HepG2 (cell line): ENCODE data around the gene NOG. TPM values are rescaled to one million over a fixed set of nuclear protein-coding genes. Genes with fewer than 3 reads are reported as not detected.

Experiments
- ATAC-seq: fragments of 200-7000 bp; cut with Tn5 transposase; 3 replicates; pipeline ENCODE4 v1.9.1; 2020; ENCODE audit warnings: mild to moderate bottlenecking, moderate library complexity
- BruUV-seq: library from RNA; stranded (reverse); fragments of 400-500 nt; replicated peaks from 2 replicates; lab custom pipeline; 2021; lab: Mats Ljungman, UMichigan
- CTCF ChIA-PET: fragments of 300-600 bp; formaldehyde crosslinking; extraction: SDS; loops from one replicate; lab custom pipeline; 2021; ENCODE audit warnings: low total read pairs, inconsistent platforms, low intra/inter-chr PET ratio; lab: Yijun Ruan, JAX
- POLR2A ChIA-PET: fragments of 350-600 bp; sonication (Branson Sonifier 250); formaldehyde crosslinking; loops from one replicate; lab custom pipeline; 2020; ENCODE audit warnings: antibody characterized with exemption, inconsistent platforms; lab: Yijun Ruan, JAX
- DNase-seq: peaks from one replicate; pipeline ENCODE4 v3.0.0-alpha.2; 2015; ENCODE audit warnings: low spot score
- FAIRE-seq: peaks from 3 replicates; lab custom pipeline; 2011; peaks lifted over from hg19 to GRCh38; lab: Jason Lieb, UNC
- H2AFZ ChIP-seq: one replicate; pipeline ENCODE4 v1.6.1; 2011; ENCODE audit warnings: low read length, inconsistent platforms
- H3K27ac ChIP-seq: fragments of 300-600 bp; 3 replicates; pipeline ENCODE4 v1.8.0; 2011; ENCODE audit warnings: mixed run types, mild to moderate bottlenecking, mixed read lengths, low read length, inconsistent platforms; ENCODE audit not compliant: insufficient read depth; ENCODE audit errors: extremely low read length
- H3K27me3 ChIP-seq, 2 experiments: fragments of 200-600 bp in 1 of 2; 2 replicates in 1 of 2; 3 replicates in 1 of 2; pipeline versions ENCODE4 v1.6.0 to v1.8.0; 2011; ENCODE audit warnings: low read length in 2 of 2, mild to moderate bottlenecking in 2 of 2, moderate library complexity in 2 of 2, inconsistent platforms in 1 of 2; ENCODE audit not compliant: insufficient read depth in 2 of 2, control insufficient read depth in 1 of 2
- H3K36me3 ChIP-seq, 2 experiments: fragments of 200-600 bp in 1 of 2; replicated peaks in 1 of 2; 2 replicates in 1 of 2; 3 replicates in 1 of 2; pipeline versions ENCODE4 v1.5.1 to v1.8.0; 2011; ENCODE audit warnings: low read length in 2 of 2, inconsistent platforms in 1 of 2; ENCODE audit not compliant: insufficient read depth in 2 of 2, control insufficient read depth in 1 of 2
- H3K4me1 ChIP-seq: 2 replicates; pipeline ENCODE4 v1.5.1; 2012; ENCODE audit warnings: low read length, inconsistent platforms; ENCODE audit not compliant: insufficient read depth
- H3K4me2 ChIP-seq: 2 replicates; pipeline ENCODE4 v1.6.0; 2011; ENCODE audit warnings: low read depth, low read length, inconsistent platforms
- H3K4me3 ChIP-seq, 3 experiments: fragments of 200-600 bp in 1 of 3; sonication (generic), shearing (Covaris generic) in 1 of 3; replicated peaks in 1 of 3; 2 replicates each; pipeline ENCODE4 v1.5.1; 2011 to 2016; ENCODE audit warnings: low read length in 3 of 3, inconsistent platforms in 2 of 3, low read depth in 2 of 3, mild to moderate bottlenecking in 2 of 3, control low read depth in 1 of 3, mixed read lengths in 1 of 3; ENCODE audit not compliant: insufficient read depth in 1 of 3
- H3K79me2 ChIP-seq: one replicate; pipeline ENCODE4 v1.6.1; 2011; ENCODE audit warnings: low read length, inconsistent platforms; ENCODE audit not compliant: insufficient read depth
- H3K9ac ChIP-seq: 2 replicates; pipeline ENCODE4 v1.6.0; 2011; ENCODE audit warnings: mild to moderate bottlenecking, low read depth, low read length, inconsistent platforms; ENCODE audit not compliant: insufficient read depth
- H3K9me3 ChIP-seq: 2 replicates; pipeline ENCODE4 v1.5.1; 2012; ENCODE audit warnings: mild to moderate bottlenecking, low read length
- H4K20me1 ChIP-seq: 2 replicates; pipeline ENCODE4 v1.6.0; 2011; ENCODE audit warnings: inconsistent platforms, mild to moderate bottlenecking, low read length, moderate library complexity; ENCODE audit not compliant: insufficient read depth
- AKAP8 ChIP-seq: sonication (generic); formaldehyde crosslinking; IDR thresholded peaks from 2 replicates; pipeline ENCODE4 v1.5.1; 2020; ENCODE audit warnings: mild to moderate bottlenecking, missing genetic modification reagents
- ATF3 ChIP-seq: sonication (generic); formaldehyde crosslinking; IDR thresholded peaks from 2 replicates; pipeline ENCODE4 v1.4.0; 2020; ENCODE audit warnings: missing genetic modification reagents
- CHD4 ChIP-seq: fragments of 200-600 bp; sonication (generic); IDR thresholded peaks from 2 replicates; pipeline ENCODE4 v1.7.0; 2017; ENCODE audit warnings: mild to moderate bottlenecking, low read length, borderline replicate concordance
- CREB3 ChIP-seq: sonication (generic); formaldehyde crosslinking; IDR thresholded peaks from 2 replicates; pipeline ENCODE4 v1.5.0; 2020; ENCODE audit warnings: missing genetic modification reagents
- GLMP ChIP-seq: sonication (generic); formaldehyde crosslinking; IDR thresholded peaks from 2 replicates; pipeline ENCODE4 v1.9.0; 2021; ENCODE audit warnings: missing genetic modification reagents, mild to moderate bottlenecking, borderline replicate concordance
- HOXA3 ChIP-seq: sonication (generic); formaldehyde crosslinking; IDR thresholded peaks from 2 replicates; pipeline ENCODE4 v1.5.0; 2020; ENCODE audit warnings: missing genetic modification reagents
- PRMT3 ChIP-seq: sonication (generic); formaldehyde crosslinking; IDR thresholded peaks from 2 replicates; pipeline ENCODE4 v1.8.1; 2022; ENCODE audit warnings: low read depth, mild to moderate bottlenecking, moderate library complexity, missing genetic modification reagents, borderline replicate concordance
- RELA ChIP-seq: sonication (generic); formaldehyde crosslinking; IDR thresholded peaks from 2 replicates; pipeline ENCODE4 v1.4.0; 2020; ENCODE audit warnings: missing genetic modification reagents
- SNAI1 ChIP-seq: sonication (generic); formaldehyde crosslinking; IDR thresholded peaks from 2 replicates; pipeline ENCODE4 v1.5.0; 2020; ENCODE audit warnings: mild to moderate bottlenecking, missing genetic modification reagents, borderline replicate concordance
- ZBTB1 ChIP-seq: sonication (generic); formaldehyde crosslinking; IDR thresholded peaks from 2 replicates; pipeline ENCODE4 v1.4.0; 2020; ENCODE audit warnings: missing genetic modification reagents, borderline replicate concordance
- ZBTB37 ChIP-seq: sonication (generic); formaldehyde crosslinking; IDR thresholded peaks from 2 replicates; pipeline ENCODE4 v1.4.0; 2020; ENCODE audit warnings: mild to moderate bottlenecking, missing genetic modification reagents
- ZNF331 ChIP-seq: sonication (generic); formaldehyde crosslinking; IDR thresholded peaks from 2 replicates; pipeline ENCODE4 v1.4.0; 2020; ENCODE audit warnings: missing genetic modification reagents
- ZNF605 ChIP-seq: sonication (generic); formaldehyde crosslinking; IDR thresholded peaks from 2 replicates; pipeline ENCODE4 v1.8.0; 2022; ENCODE audit warnings: mild to moderate bottlenecking, missing genetic modification reagents
- WGBS: methylation state at CpG from one replicate; pipeline ENCODE4 v1.1.6; 2017; ENCODE audit warnings: low lambda C conversion rate; 5-methylcytosine and 5-hydroxymethylcytosine counted together
- in situ Hi-C: cut with HindIII; loops from 2 replicates; pipeline ENCODE4 v1.10.0; 2017; ENCODE audit warnings: low pct_unique_long_range_greater_than_20kb; ENCODE audit not compliant: extremely low pct_ligation_motif_present
- intact Hi-C: fragments of 100-400 bp; cut with micrococcal nuclease; formaldehyde crosslinking; loops from one replicate; pipeline ENCODE4 v1.10.0; 2022; ENCODE audit not compliant: unreplicated experiment
- polyA plus RNA-seq, 8 experiments: library from polyadenylated mRNA; depleted of rRNA in 3 of 8; stranded (reverse) in 7 of 8; unstranded in 1 of 8; fragments of >200 nt; fragmentation: Illumina TruSeq in 4 of 8; extraction: Trizol in 4 of 8; gene quantifications; 2 replicates each; pipeline versions ENCODE4 v1.2.1 to v1.2.3, GENCODE V29; 2011 to 2016; ENCODE audit warnings: low read depth in 4 of 8, missing spikeins in 1 of 8, mixed read lengths in 1 of 8; ENCODE audit not compliant: insufficient read depth in 1 of 8
- total RNA-seq, 5 experiments: library from RNA; depleted of rRNA; stranded (reverse); fragments of >200 nt; fragmentation: Illumina TruSeq; extraction: Trizol; gene quantifications; 2 replicates each; pipeline ENCODE4 v1.2.3, GENCODE V29; 2016; ENCODE audit warnings: low read depth in 1 of 5

NOG gene
- total and polyA plus RNA-seq, 2 of the 13 experiments (the other 11 are each of a cell fraction or from before 2014, with no cell fraction given): not detected

GRCh38 chr17:56581635-56582627, 11.6 kb upstream of the NOG start:
- DNase-seq: no peak
- no peaks in the 10 kb centered on the region for H3K9me3 ChIP-seq
- peaks cover 0 to 53% of the 10 kb centered on the region in 2 experiments; a peak in 4 of 5 replicates for H3K27me3 ChIP-seq
- in situ Hi-C loops: loop anchor here (5.0 kb wide), 1 partner anchor 135 kb away; no protein-coding TSS in a partner anchor
- H3K9ac ChIP-seq: no peak overlapping the region
- no peak for ATAC-seq
- WGBS: 2% methylated on average over 5 of the region's 5 CpGs
- H2AFZ ChIP-seq: no peak overlapping the region
- intact Hi-C loops: no loop called here
- H3K4me1 ChIP-seq: no peaks in the 10 kb centered on the region
- no peak overlapping the region for H3K27ac ChIP-seq
- no peak overlapping the region for H3K4me2 ChIP-seq
- no TSS peak for BruUV-seq
- POLR2A ChIA-PET: no interaction called here
- H3K79me2 ChIP-seq: no peaks in the 10 kb centered on the region
- H3K36me3 ChIP-seq: no peaks in the 10 kb centered on the region
- no peaks in the 10 kb centered on the region for H4K20me1 ChIP-seq
- TF ChIP-seq PRMT3 (CRISPR knock-in tag) (no peak), CREB3 (CRISPR knock-in tag) (no peak), HOXA3 (CRISPR knock-in tag) (no peak), AKAP8 (CRISPR knock-in tag) (no peak)
- TF ChIP-seq, all 625 proteins: peak for 0
- H3K4me3 ChIP-seq: no peak overlapping the region
- CTCF ChIA-PET: no interaction called here
- no peak for FAIRE-seq

GRCh38 chr17:56583772-56584171, 9.7 kb upstream of the NOG start:
- Histone ChIP-seq H3K27me3 (peaks cover 5 to 50% of the 10 kb centered on the region in 2 experiments), H2AFZ (no peak overlapping the region), H3K36me3 (no peaks in the 10 kb centered on the region), H3K4me2 (no peak overlapping the region), H3K4me3 (no peak overlapping the region), H3K79me2 (no peaks in the 10 kb centered on the region), H3K27ac (no peak overlapping the region), H3K9ac (no peak overlapping the region), H4K20me1 (no peaks in the 10 kb centered on the region), H3K9me3 (no peaks in the 10 kb centered on the region), H3K4me1 (no peaks in the 10 kb centered on the region)
- DNase-seq: no peak
- no peak for ATAC-seq
- BruUV-seq: no TSS peak
- FAIRE-seq: no peak
- intact Hi-C loops (no loop called here), in situ Hi-C loops (loop anchor here (5.0 kb wide), 1 partner anchor 134 kb away; no protein-coding TSS in a partner anchor)
- POLR2A ChIA-PET: no interaction called here
- 0% methylated on average over 7 of the region's 7 CpGs for WGBS
- CTCF ChIA-PET: no interaction called here
- TF ChIP-seq ATF3 (CRISPR knock-in tag) (no peak), GLMP (CRISPR knock-in tag) (no peak), ZNF331 (CRISPR knock-in tag) (no peak), SNAI1 (CRISPR knock-in tag) (no peak), RELA (CRISPR knock-in tag) (no peak), ZNF605 (CRISPR knock-in tag) (no peak), ZBTB1 (no peak), CHD4 (no peak), ZBTB37 (CRISPR knock-in tag) (no peak)
